HG03025 (cell line): ENCODE results near the gene VWA1.
"Not testable (repeated sequence)": the region's sequence is repeated elsewhere in the genome, so short reads cannot be mapped to it uniquely, and the experiment has no call there.

Experiments
- ATAC-seq: cut with Tn5 transposase; IDR thresholded peaks from one replicate; pipeline ENCODE4 v1.9.1; 2021; ENCODE audit warnings: mild to moderate bottlenecking, moderate library complexity; ENCODE audit not compliant: unreplicated experiment, low FRiP score

The VWA1 gene

GRCh38 chr1:1402901-1403392 lies 32.5 kb upstream of the VWA1 start:
- ATAC-seq: not testable (repeated sequence)

GRCh38 chr1:1403653-1404052 lies 31.8 kb upstream of the VWA1 start:
- no peak for ATAC-seq

- ATAC-seq: no peak
These were observed 29.2 kb upstream of the VWA1 start for GRCh38 chr1:1406101-1406820.

- peak; percentile 63 for ATAC-seq
These were observed 28.5 kb upstream of the VWA1 start, which contains the start of gene MRPL20 for GRCh38 chr1:1406821-1407635. TSS of gene MRPL20 (minus strand) at chr1:1407293. CDS start at chr1:1407217, 76 bp downstream.

- peak; percentile 19 for ATAC-seq
These were observed 27.7 kb upstream of the VWA1 start for GRCh38 chr1:1407636-1408318.

- ATAC-seq: not testable (repeated sequence)
These were observed 25.3 kb upstream of the VWA1 start for GRCh38 chr1:1410238-1410637.

GRCh38 chr1:1411626-1412025 lies 23.9 kb upstream of the VWA1 start:
- ATAC-seq: no peak

GRCh38 chr1:1412311-1412902 lies 23.1 kb upstream of the VWA1 start:
- not testable (repeated sequence) for ATAC-seq

- no peak for ATAC-seq
These were observed 19.7 kb upstream of the VWA1 start for GRCh38 chr1:1415751-1416150.

GRCh38 chr1:1417396-1417795 lies 18.1 kb upstream of the VWA1 start:
- ATAC-seq: not testable (repeated sequence)

- not testable (repeated sequence) for ATAC-seq
These were observed 17.5 kb upstream of the VWA1 start for GRCh38 chr1:1417825-1418463.

GRCh38 chr1:1418464-1419362 lies 16.8 kb upstream of the VWA1 start:
- ATAC-seq: no peak

- ATAC-seq: no peak
These were observed 16.1 kb upstream of the VWA1 start for GRCh38 chr1:1419363-1419812.

GRCh38 chr1:1419813-1420653 lies 15.5 kb upstream of the VWA1 start:
- ATAC-seq: no peak

- ATAC-seq: no peak
These were observed 14.8 kb upstream of the VWA1 start for GRCh38 chr1:1420654-1421141.

- ATAC-seq: no peak
These were observed 14.2 kb upstream of the VWA1 start, which contains the start of gene ANKRD65 for GRCh38 chr1:1421147-1421906. TSS of gene ANKRD65 (minus strand) at chr1:1421276. CDS start at chr1:1421005, 271 bp downstream.

GRCh38 chr1:1421907-1422464 lies 13.5 kb upstream of the VWA1 start:
- no peak for ATAC-seq
